GM18511 (cell line): ENCODE results near the gene CFP.
"Not testable (repeated sequence)": the region's sequence is repeated elsewhere in the genome, so short reads cannot be mapped to it uniquely, and the experiment has no call there.

Experiments used
- ATAC-seq: cut with Tn5 transposase; IDR thresholded peaks from one replicate; pipeline ENCODE4 v1.9.1; 2021; ENCODE audit warnings: mild to moderate bottlenecking, moderate library complexity; ENCODE audit not compliant: unreplicated experiment

The CFP gene

GRCh38 chrX:47607091-47607490 is 22.6 kb downstream of the CFP start:
- ATAC-seq = no peak

GRCh38 chrX:47605024-47605423 is 24.7 kb downstream of the CFP start:
- no peak for ATAC-seq

GRCh38 chrX:47603125-47603524 is 26.6 kb downstream of the CFP start:
- ATAC-seq = not testable (repeated sequence)

GRCh38 chrX:47597222-47597621 is 32.5 kb downstream of the CFP start:
- no peak for ATAC-seq

GRCh38 chrX:47596256-47596655 is 33.5 kb downstream of the CFP start:
- no peak for ATAC-seq

GRCh38 chrX:47595716-47596251 is 33.9 kb downstream of the CFP start:
- no peak for ATAC-seq

GRCh38 chrX:47593522-47593921 is 36.2 kb downstream of the CFP start:
- no peak for ATAC-seq

GRCh38 chrX:47590984-47591383 is 38.7 kb downstream of the CFP start:
- no peak for ATAC-seq

- no peak for ATAC-seq
Measured at GRCh38 chrX:47587906-47588735, 41.6 kb downstream of the CFP start.

- ATAC-seq = no peak
Measured at GRCh38 chrX:47587091-47587891, 42.4 kb downstream of the CFP start.

GRCh38 chrX:47586043-47586787 is 43.5 kb downstream of the CFP start:
- no peak for ATAC-seq

- no peak for ATAC-seq
Measured at GRCh38 chrX:47585273-47585672, 44.5 kb downstream of the CFP start.

- no peak for ATAC-seq
Measured at GRCh38 chrX:47584714-47585113, 45.0 kb downstream of the CFP start.

- ATAC-seq = no peak
Measured at GRCh38 chrX:47583240-47583861, 46.4 kb downstream of the CFP start.

GRCh38 chrX:47581731-47582647 is 47.7 kb downstream of the CFP start, which contains the start of gene TIMP1:
TSS of gene TIMP1 (plus strand) at chrX:47582436. CDS start at chrX:47583416, 980 bp downstream.
- ATAC-seq = peak; percentile 91

- no peak for ATAC-seq
Measured at GRCh38 chrX:47579537-47579936, 50.2 kb downstream of the CFP start.

- no peak for ATAC-seq
Measured at GRCh38 chrX:47578692-47579091, 51.0 kb downstream of the CFP start.

GRCh38 chrX:47577901-47578300 is 51.8 kb downstream of the CFP start:
- no peak for ATAC-seq

GRCh38 chrX:47577424-47577823 is 52.3 kb downstream of the CFP start:
- no peak for ATAC-seq
